Stimulated activated CD8-positive, alpha-beta memory T cell treated with anti-CD3 and anti-CD28 coated beads, Interleukin-4, amount 100 ng/mL, for 24 hours (primary cell): ENCODE results near the gene CDH9.
"Not testable (repeated sequence)": the region's sequence is repeated elsewhere in the genome, so short reads cannot be mapped to it uniquely, and the experiment has no call there.

ENCODE experiments used
- DNase-seq: peaks from one replicate; pipeline ENCODE4 v3.0.0-alpha.2; 2020; ENCODE audit warnings: low read depth

CDH9 gene

GRCh38 chr5:26945901-26946300 is 92.5 kb downstream of the CDH9 start:
- DNase-seq: no peak

GRCh38 chr5:26942481-26942880 is 95.9 kb downstream of the CDH9 start:
- DNase-seq: no peak

GRCh38 chr5:26940994-26941393 is 97.4 kb downstream of the CDH9 start:
- DNase-seq: no peak

GRCh38 chr5:26932238-26932637 is 106.1 kb downstream of the CDH9 start:
- DNase-seq: no peak

- DNase-seq: no peak
These were observed 116.9 kb downstream of the CDH9 start for GRCh38 chr5:26921439-26921838.

GRCh38 chr5:26903469-26903868 is 134.9 kb downstream of the CDH9 start:
- no peak for DNase-seq

- no peak for DNase-seq
These were observed 143.6 kb downstream of the CDH9 start for GRCh38 chr5:26894719-26895263.

- DNase-seq: no peak
These were observed 145.3 kb downstream of the CDH9 start for GRCh38 chr5:26893078-26893477.

GRCh38 chr5:26889815-26890214 is 148.6 kb downstream of the CDH9 start:
- no peak for DNase-seq

GRCh38 chr5:26884481-26884880 is 153.9 kb downstream of the CDH9 start:
- no peak for DNase-seq

GRCh38 chr5:26883375-26883774 is 155.0 kb downstream of the CDH9 start:
- DNase-seq: no peak

- no peak for DNase-seq
These were observed 156.5 kb downstream of the CDH9 start for GRCh38 chr5:26881901-26882300.

- DNase-seq: no peak
These were observed 161.2 kb downstream of the CDH9 start for GRCh38 chr5:26877154-26877553.

- DNase-seq: no peak
These were observed 166.0 kb downstream of the CDH9 start for GRCh38 chr5:26872337-26872736.

GRCh38 chr5:26869781-26870180 is 168.6 kb downstream of the CDH9 start:
- DNase-seq: no peak

GRCh38 chr5:26868504-26868903 is 169.9 kb downstream of the CDH9 start:
- DNase-seq: no peak

- no peak for DNase-seq
These were observed 174.3 kb downstream of the CDH9 start for GRCh38 chr5:26864061-26864460.

- no peak for DNase-seq
These were observed 182.1 kb downstream of the CDH9 start for GRCh38 chr5:26856238-26856637.

GRCh38 chr5:26852450-26852849 is 185.9 kb downstream of the CDH9 start:
- DNase-seq: not testable (repeated sequence)

GRCh38 chr5:26847041-26847736 is 191.2 kb downstream of the CDH9 start:
- no peak for DNase-seq

GRCh38 chr5:26843677-26844076 is 194.7 kb downstream of the CDH9 start:
- no peak for DNase-seq

- DNase-seq: no peak
These were observed 204.8 kb downstream of the CDH9 start for GRCh38 chr5:26833596-26833995.
